Ecto neural progenitor cell (in vitro differentiated cells): ENCODE results near the gene BCO2.
"Not testable (repeated sequence)": the region's sequence is repeated elsewhere in the genome, so short reads cannot be mapped to it uniquely, and the experiment has no call there.

Source experiments
- DNase-seq: peaks from one replicate; pipeline ENCODE4 v3.0.0-alpha.2; 2018; ENCODE audit warnings: low spot score

Gene BCO2

GRCh38 chr11:112174789-112175598, at the start of gene BCO2:
Gene BCO2, plus strand, starts transcription at chr11:112175512. Its CDS starts 90 bp downstream, at chr11:112175602.
- peak; percentile 75 for DNase-seq

- no peak for DNase-seq
These were observed 48.3 kb upstream of the BCO2 start for GRCh38 chr11:112127056-112127455.

- DNase-seq: no peak
These were observed 46.7 kb upstream of the BCO2 start for GRCh38 chr11:112128483-112129121.

GRCh38 chr11:112129656-112130055, 45.7 kb upstream of the BCO2 start:
- DNase-seq: no peak

- DNase-seq: no peak
These were observed 42.6 kb upstream of the BCO2 start for GRCh38 chr11:112132737-112133136.

- DNase-seq: no peak
These were observed 40.8 kb upstream of the BCO2 start for GRCh38 chr11:112134473-112134872.

- DNase-seq: no peak
These were observed 31.7 kb upstream of the BCO2 start for GRCh38 chr11:112143597-112143996.

GRCh38 chr11:112150517-112150916, 24.8 kb upstream of the BCO2 start:
- no peak for DNase-seq

GRCh38 chr11:112156153-112156955, 19.0 kb upstream of the BCO2 start:
- no peak for DNase-seq

GRCh38 chr11:112156956-112157766, 18.2 kb upstream of the BCO2 start:
- no peak for DNase-seq

- no peak for DNase-seq
These were observed 15.9 kb upstream of the BCO2 start for GRCh38 chr11:112159098-112160065.

GRCh38 chr11:112160091-112160848, 15.0 kb upstream of the BCO2 start:
- no peak for DNase-seq

GRCh38 chr11:112161012-112161411, 14.3 kb upstream of the BCO2 start:
- DNase-seq: no peak

GRCh38 chr11:112162200-112162599, 13.1 kb upstream of the BCO2 start:
- DNase-seq: not testable (repeated sequence)

GRCh38 chr11:112162761-112163546, 12.4 kb upstream of the BCO2 start:
- DNase-seq: no peak

- peak; percentile 48 for DNase-seq
These were observed 11.2 kb upstream of the BCO2 start, which contains the start of gene IL18 for GRCh38 chr11:112163875-112164685. Gene IL18, minus strand, starts transcription at chr11:112164094. Its CDS starts 9,041 bp downstream, at chr11:112155053.

GRCh38 chr11:112165049-112165448, 10.3 kb upstream of the BCO2 start:
- no peak for DNase-seq

GRCh38 chr11:112166562-112166961, 8.8 kb upstream of the BCO2 start:
- no peak for DNase-seq
